Measurements from ENCODE around the gene ZNF471. TPM values are rescaled to one million over a fixed set of nuclear protein-coding genes. Genes with fewer than 3 reads are reported as not detected.

ZNF471 gene
- total and polyA plus RNA-seq, 2 of the 13 experiments (the other 11 are each of a cell fraction or from before 2014, with no cell fraction given) = not detected

- CTCF ChIA-PET (ENCODE audit: low intra/inter-chr PET ratio, low total read pairs) = no interaction called here
- Histone ChIP-seq H4K20me1 (ENCODE audit: insufficient read depth, low read length) (no peaks in the 10 kb centered on the region), H3K9me3 (ENCODE audit: low read length) (peaks cover 92% of the 10 kb centered on the region), H3K4me2 (ENCODE audit: low read depth, low read length) (no peak overlapping the region), H3K27ac (ENCODE audit: extremely low read length, insufficient read depth, low read length) (no peak overlapping the region), H3K4me3 (replicated peaks in 1 of 3; ENCODE audit: insufficient read depth in 1 of 3, low read depth in 2 of 3, low read length in 3 of 3) (no peak overlapping the region), H3K4me1 (ENCODE audit: insufficient read depth, low read length) (no peaks in the 10 kb centered on the region), H3K79me2 (ENCODE audit: insufficient read depth, low read length) (no peaks in the 10 kb centered on the region), H2AFZ (ENCODE audit: low read length) (no peak overlapping the region), H3K27me3 (ENCODE audit: control insufficient read depth in 1 of 2, insufficient read depth in 2 of 2, low read length in 2 of 2) (no peaks in the 10 kb centered on the region), H3K36me3 (replicated peaks in 1 of 2; ENCODE audit: control insufficient read depth in 1 of 2, insufficient read depth in 2 of 2, low read length in 2 of 2) (no peaks in the 10 kb centered on the region), H3K9ac (ENCODE audit: insufficient read depth, low read depth, low read length) (no peak overlapping the region)
- DNase-seq (ENCODE audit: low spot score) (no peak), ATAC-seq (no peak), FAIRE-seq (no peak)
- WGBS (ENCODE audit: low lambda C conversion rate) = 43% methylated on average over 17 of the region's 17 CpGs
- in situ Hi-C loops (cut with HindIII; ENCODE audit: extremely low pct_ligation_motif_present, low pct_unique_long_range_greater_than_20kb) = no loop called here
- BruUV-seq (replicated peaks) = no TSS peak
- intact Hi-C loops (cut with micrococcal nuclease; ENCODE audit: unreplicated experiment) = no loop called here
- POLR2A ChIA-PET = no interaction called here
- TF ChIP-seq CBX1 (IDR thresholded peaks at IDR 0.05; ENCODE audit: low read depth) (no peak), DRAP1 (CRISPR knock-in tag; IDR thresholded peaks at IDR 0.05) (no peak), NFKBIZ (CRISPR knock-in tag; IDR thresholded peaks at IDR 0.05) (no peak), JUNB (CRISPR knock-in tag; IDR thresholded peaks at IDR 0.05; ENCODE audit: borderline replicate concordance) (no peak), ZNF292 (CRISPR knock-in tag; IDR thresholded peaks at IDR 0.05; ENCODE audit: borderline replicate concordance, low read depth) (no peak), LBX2 (CRISPR knock-in tag; IDR thresholded peaks at IDR 0.05; ENCODE audit: borderline replicate concordance) (no peak), NFE2 (CRISPR knock-in tag; IDR thresholded peaks at IDR 0.05) (no peak), ZNF335 (CRISPR knock-in tag; IDR thresholded peaks at IDR 0.05) (no peak), ISL2 (CRISPR knock-in tag; IDR thresholded peaks at IDR 0.05) (no peak), DMTF1 (CRISPR knock-in tag; IDR thresholded peaks at IDR 0.05) (no peak), RARA (CRISPR knock-in tag; IDR thresholded peaks at IDR 0.05) (no peak)
- TF ChIP-seq, protein P1, sequence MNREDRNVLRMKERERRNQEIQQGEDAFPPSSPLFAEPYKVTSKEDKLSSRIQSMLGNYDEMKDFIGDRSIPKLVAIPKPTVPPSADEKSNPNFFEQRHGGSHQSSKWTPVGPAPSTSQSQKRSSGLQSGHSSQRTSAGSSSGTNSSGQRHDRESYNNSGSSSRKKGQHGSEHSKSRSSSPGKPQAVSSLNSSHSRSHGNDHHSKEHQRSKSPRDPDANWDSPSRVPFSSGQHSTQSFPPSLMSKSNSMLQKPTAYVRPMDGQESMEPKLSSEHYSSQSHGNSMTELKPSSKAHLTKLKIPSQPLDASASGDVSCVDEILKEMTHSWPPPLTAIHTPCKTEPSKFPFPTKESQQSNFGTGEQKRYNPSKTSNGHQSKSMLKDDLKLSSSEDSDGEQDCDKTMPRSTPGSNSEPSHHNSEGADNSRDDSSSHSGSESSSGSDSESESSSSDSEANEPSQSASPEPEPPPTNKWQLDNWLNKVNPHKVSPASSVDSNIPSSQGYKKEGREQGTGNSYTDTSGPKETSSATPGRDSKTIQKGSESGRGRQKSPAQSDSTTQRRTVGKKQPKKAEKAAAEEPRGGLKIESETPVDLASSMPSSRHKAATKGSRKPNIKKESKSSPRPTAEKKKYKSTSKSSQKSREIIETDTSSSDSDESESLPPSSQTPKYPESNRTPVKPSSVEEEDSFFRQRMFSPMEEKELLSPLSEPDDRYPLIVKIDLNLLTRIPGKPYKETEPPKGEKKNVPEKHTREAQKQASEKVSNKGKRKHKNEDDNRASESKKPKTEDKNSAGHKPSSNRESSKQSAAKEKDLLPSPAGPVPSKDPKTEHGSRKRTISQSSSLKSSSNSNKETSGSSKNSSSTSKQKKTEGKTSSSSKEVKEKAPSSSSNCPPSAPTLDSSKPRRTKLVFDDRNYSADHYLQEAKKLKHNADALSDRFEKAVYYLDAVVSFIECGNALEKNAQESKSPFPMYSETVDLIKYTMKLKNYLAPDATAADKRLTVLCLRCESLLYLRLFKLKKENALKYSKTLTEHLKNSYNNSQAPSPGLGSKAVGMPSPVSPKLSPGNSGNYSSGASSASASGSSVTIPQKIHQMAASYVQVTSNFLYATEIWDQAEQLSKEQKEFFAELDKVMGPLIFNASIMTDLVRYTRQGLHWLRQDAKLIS (CRISPR knock-in tag; IDR thresholded peaks at IDR 0.05) = no peak
- TF ChIP-seq, protein P2, sequence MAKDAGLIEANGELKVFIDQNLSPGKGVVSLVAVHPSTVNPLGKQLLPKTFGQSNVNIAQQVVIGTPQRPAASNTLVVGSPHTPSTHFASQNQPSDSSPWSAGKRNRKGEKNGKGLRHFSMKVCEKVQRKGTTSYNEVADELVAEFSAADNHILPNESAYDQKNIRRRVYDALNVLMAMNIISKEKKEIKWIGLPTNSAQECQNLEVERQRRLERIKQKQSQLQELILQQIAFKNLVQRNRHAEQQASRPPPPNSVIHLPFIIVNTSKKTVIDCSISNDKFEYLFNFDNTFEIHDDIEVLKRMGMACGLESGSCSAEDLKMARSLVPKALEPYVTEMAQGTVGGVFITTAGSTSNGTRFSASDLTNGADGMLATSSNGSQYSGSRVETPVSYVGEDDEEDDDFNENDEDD (CRISPR knock-in tag; IDR thresholded peaks at IDR 0.05; ENCODE audit: borderline replicate concordance) = no peak
Observed at GRCh38 chr19:56508290-56508778, 679 bp downstream of the ZNF471 start.

Measured in HepG2 (cell line).